ENCODE results near the gene OR6A2.

DNA sequence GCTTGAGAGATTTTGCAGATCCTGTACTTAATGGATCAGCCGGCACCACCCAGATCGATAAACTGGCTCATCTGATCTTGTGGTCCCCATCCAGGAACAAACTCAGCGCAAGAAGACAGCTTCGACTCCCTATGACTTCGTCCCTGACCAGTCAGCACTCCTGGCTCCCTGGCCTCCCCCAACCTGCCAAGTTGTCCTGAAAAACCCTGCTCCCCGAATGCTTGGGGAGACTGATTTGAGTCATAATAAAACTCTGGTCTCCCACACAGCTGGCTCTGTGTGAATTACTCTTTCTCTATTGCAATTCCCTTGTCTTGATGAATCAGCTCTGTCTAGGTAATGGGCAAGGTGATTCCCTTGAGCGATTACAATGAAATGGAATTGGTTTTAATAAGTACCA, 57.2 kb downstream of the OR6A2 start:
- TF ChIP-seq, protein P1, sequence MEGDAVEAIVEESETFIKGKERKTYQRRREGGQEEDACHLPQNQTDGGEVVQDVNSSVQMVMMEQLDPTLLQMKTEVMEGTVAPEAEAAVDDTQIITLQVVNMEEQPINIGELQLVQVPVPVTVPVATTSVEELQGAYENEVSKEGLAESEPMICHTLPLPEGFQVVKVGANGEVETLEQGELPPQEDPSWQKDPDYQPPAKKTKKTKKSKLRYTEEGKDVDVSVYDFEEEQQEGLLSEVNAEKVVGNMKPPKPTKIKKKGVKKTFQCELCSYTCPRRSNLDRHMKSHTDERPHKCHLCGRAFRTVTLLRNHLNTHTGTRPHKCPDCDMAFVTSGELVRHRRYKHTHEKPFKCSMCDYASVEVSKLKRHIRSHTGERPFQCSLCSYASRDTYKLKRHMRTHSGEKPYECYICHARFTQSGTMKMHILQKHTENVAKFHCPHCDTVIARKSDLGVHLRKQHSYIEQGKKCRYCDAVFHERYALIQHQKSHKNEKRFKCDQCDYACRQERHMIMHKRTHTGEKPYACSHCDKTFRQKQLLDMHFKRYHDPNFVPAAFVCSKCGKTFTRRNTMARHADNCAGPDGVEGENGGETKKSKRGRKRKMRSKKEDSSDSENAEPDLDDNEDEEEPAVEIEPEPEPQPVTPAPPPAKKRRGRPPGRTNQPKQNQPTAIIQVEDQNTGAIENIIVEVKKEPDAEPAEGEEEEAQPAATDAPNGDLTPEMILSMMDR (IDR thresholded peaks at IDR 0.05; ENCODE audit: insufficient read depth, low read depth, low read length): no peak
- no peak for TF ChIP-seq EZH2 (IDR thresholded peaks at IDR 0.05; ENCODE audit: insufficient read depth, low read length)

Data from astrocyte (in vitro differentiated cells and primary cell).